GM18498 (cell line): ENCODE data around the gene ZNF844.
A peak's percentile ranks its signal among the peaks of the same experiment; 100 is the strongest.
"Not testable (repeated sequence)": the region's sequence is repeated elsewhere in the genome, so short reads cannot be mapped to it uniquely, and the experiment has no call there.

Experiments used
- ATAC-seq: cut with Tn5 transposase; IDR thresholded peaks from one replicate; pipeline ENCODE4 v1.9.1; 2021; ENCODE audit warnings: mild to moderate bottlenecking, moderate library complexity; ENCODE audit not compliant: unreplicated experiment

ZNF844 gene

GRCh38 chr19:12064590-12065538 is at the start of gene ZNF844:
Gene ZNF844, plus strand, starts transcription at chr19:12064731. Its CDS starts 143 bp downstream, at chr19:12064874.
- peak; percentile 78 for ATAC-seq

GRCh38 chr19:12015015-12015752 is 49.3 kb upstream of the ZNF844 start:
- no peak for ATAC-seq

- no peak for ATAC-seq
Observed at GRCh38 chr19:12015753-12016116, 48.8 kb upstream of the ZNF844 start.

- ATAC-seq: no peak
Observed at GRCh38 chr19:12034198-12034597, 30.3 kb upstream of the ZNF844 start.

GRCh38 chr19:12034620-12035019 is 29.9 kb upstream of the ZNF844 start:
- no peak for ATAC-seq

GRCh38 chr19:12035220-12036172 is 29.0 kb upstream of the ZNF844 start, which contains the start of gene ZNF433:
Gene ZNF433, minus strand, starts transcription at chr19:12035679. Its CDS starts 140 bp downstream, at chr19:12035539.
- ATAC-seq: peak; percentile 94

- ATAC-seq: no peak
Observed at GRCh38 chr19:12042893-12043292, 21.6 kb upstream of the ZNF844 start.

- no peak for ATAC-seq
Observed at GRCh38 chr19:12043752-12044422, 20.6 kb upstream of the ZNF844 start.

- no peak for ATAC-seq
Observed at GRCh38 chr19:12047868-12048267, 16.7 kb upstream of the ZNF844 start.

- peak; percentile 14 for ATAC-seq
Observed at GRCh38 chr19:12052091-12052496, 12.4 kb upstream of the ZNF844 start.

GRCh38 chr19:12052497-12053169 is 11.9 kb upstream of the ZNF844 start, which contains the start of gene ZNF878:
Gene ZNF878, minus strand, starts transcription at chr19:12052961. Its CDS starts 160 bp downstream, at chr19:12052801.
- peak; percentile 83 for ATAC-seq

- ATAC-seq: no peak
Observed at GRCh38 chr19:12055784-12056183, 8.7 kb upstream of the ZNF844 start.

- ATAC-seq: no peak
Observed at GRCh38 chr19:12075538-12076139, 11.1 kb downstream of the ZNF844 start.

- not testable (repeated sequence) for ATAC-seq
Observed at GRCh38 chr19:12076331-12076730, 11.8 kb downstream of the ZNF844 start.

GRCh38 chr19:12077375-12077774 is 12.8 kb downstream of the ZNF844 start:
- no peak for ATAC-seq

- ATAC-seq: not testable (repeated sequence)
Observed at GRCh38 chr19:12083336-12083735, 18.8 kb downstream of the ZNF844 start.

GRCh38 chr19:12085074-12085818 is 20.7 kb downstream of the ZNF844 start:
- ATAC-seq: no peak

GRCh38 chr19:12090807-12091206 is 26.3 kb downstream of the ZNF844 start:
- ATAC-seq: no peak
